HG02981 (cell line): ENCODE data around the gene CNN2.

Experiments
- ATAC-seq: cut with Tn5 transposase; IDR thresholded peaks from one replicate; pipeline ENCODE4 v1.9.1; 2021; ENCODE audit warnings: mild to moderate bottlenecking, moderate library complexity; ENCODE audit not compliant: unreplicated experiment

Gene CNN2

GRCh38 chr19:1025960-1026782 is at the start of gene CNN2:
CNN2 (plus strand) TSS chr19:1026608; CDS start chr19:1026662, 54 bp downstream.
- peak; percentile 48 for ATAC-seq

- ATAC-seq: no peak
Measured at GRCh38 chr19:977058-977464, 49.3 kb upstream of the CNN2 start.

GRCh38 chr19:979318-979741 is 47.1 kb upstream of the CNN2 start:
- no peak for ATAC-seq

GRCh38 chr19:980133-980998 is 46.0 kb upstream of the CNN2 start:
- ATAC-seq: no peak

- peak; percentile 47 for ATAC-seq
Measured at GRCh38 chr19:982567-983170, 43.7 kb upstream of the CNN2 start.

GRCh38 chr19:984165-984967 is 42.0 kb upstream of the CNN2 start, which contains the start of gene WDR18:
WDR18 (plus strand) TSS chr19:984345; CDS start chr19:984354, 9 bp downstream.
- ATAC-seq: peak; percentile 75

GRCh38 chr19:986083-986482 is 40.3 kb upstream of the CNN2 start:
- no peak for ATAC-seq

GRCh38 chr19:988081-988480 is 38.3 kb upstream of the CNN2 start:
- ATAC-seq: no peak

- no peak for ATAC-seq
Measured at GRCh38 chr19:988510-988909, 37.9 kb upstream of the CNN2 start.

- ATAC-seq: no peak
Measured at GRCh38 chr19:989381-990081, 36.9 kb upstream of the CNN2 start.

GRCh38 chr19:990119-990571 is 36.3 kb upstream of the CNN2 start:
- ATAC-seq: no peak

- ATAC-seq: no peak
Measured at GRCh38 chr19:990746-991145, 35.7 kb upstream of the CNN2 start.

GRCh38 chr19:991174-991931 is 35.1 kb upstream of the CNN2 start:
- ATAC-seq: no peak

GRCh38 chr19:991932-992669 is 34.3 kb upstream of the CNN2 start:
- no peak for ATAC-seq

GRCh38 chr19:992670-993055 is 33.7 kb upstream of the CNN2 start:
- ATAC-seq: no peak

GRCh38 chr19:993361-993830 is 33.0 kb upstream of the CNN2 start:
- ATAC-seq: no peak

- no peak for ATAC-seq
Measured at GRCh38 chr19:993831-994393, 32.5 kb upstream of the CNN2 start.

- no peak for ATAC-seq
Measured at GRCh38 chr19:994516-994915, 31.9 kb upstream of the CNN2 start.
